ENCODE results near the gene TOP3B. TPM values are rescaled to one million over a fixed set of nuclear protein-coding genes. Genes with fewer than 3 reads are reported as not detected.

The TOP3B gene
- total and polyA plus RNA-seq, 5 experiments from 2014 or later: 9.6 to 70.5 (median 18.3) TPM

DNA sequence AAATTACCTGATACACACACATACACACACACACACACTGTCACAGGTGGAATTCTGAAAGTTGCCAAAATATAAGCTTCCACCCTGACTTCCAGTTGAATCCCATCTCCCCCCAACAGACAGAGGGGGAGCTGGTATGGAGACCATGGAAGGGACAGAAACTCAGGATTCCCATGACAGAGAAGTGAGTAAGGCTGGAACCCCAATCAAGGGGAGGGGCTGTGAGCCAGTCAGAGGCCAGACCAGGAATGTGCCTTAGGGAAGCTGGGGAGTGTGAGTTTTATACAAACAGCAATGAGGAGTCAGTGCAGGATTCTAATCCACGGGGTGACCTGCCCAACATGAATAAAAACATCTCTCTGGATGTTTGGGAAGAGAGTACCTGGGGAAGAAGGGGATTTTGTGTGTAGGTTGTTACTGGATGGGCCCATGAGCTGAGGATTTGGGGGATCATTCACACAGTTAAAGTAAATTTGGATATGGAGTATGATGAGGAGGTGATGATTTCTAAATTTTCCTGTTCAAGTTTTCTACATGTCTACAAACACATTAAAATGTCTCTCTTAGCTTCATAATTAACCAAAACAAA lies 38.7 kb upstream of the TOP3B start:
- Mint-ChIP-seq H3K27me3 (peaks cover 0 to 7% (median 5%) of the 10 kb centered on the region in 5 donors), H3K27ac (peak overlapping the region in 1 of 10 donors; percentile 7), H3K4me3 (no peak overlapping the region), H3K4me1 (peaks cover 0 to 19% (median under 1%) of the 10 kb centered on the region in 4 donors), H3K9me3 (no peaks in the 10 kb centered on the region), H3K36me3 (no peaks in the 10 kb centered on the region)
- POLR2A ChIA-PET: no interaction called here
- DNase-seq (no peak), ATAC-seq (no peak)

DNA sequence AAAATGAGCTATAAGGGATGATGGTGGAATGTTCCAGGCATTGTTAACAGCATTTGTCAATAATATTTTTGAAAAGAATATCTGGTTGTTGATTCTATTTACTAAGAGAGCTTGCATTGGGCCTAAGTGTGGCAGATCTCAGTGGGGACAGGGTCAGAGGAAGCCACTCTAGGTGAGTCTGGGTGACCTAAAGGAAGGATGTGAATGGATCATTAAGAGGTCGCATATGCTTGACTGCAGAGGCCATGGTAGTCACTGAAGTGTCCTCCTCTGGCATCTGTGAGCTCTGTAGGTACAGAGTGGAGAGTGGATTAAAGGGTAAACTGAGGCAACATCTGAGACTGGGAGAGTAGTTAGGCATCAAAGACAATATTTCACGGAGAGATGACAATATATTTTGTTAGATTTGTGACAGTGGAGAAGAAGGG lies 37.9 kb upstream of the TOP3B start:
- Mint-ChIP-seq H3K4me1 (peaks cover 0 to 14% (median under 1%) of the 10 kb centered on the region in 4 donors), H3K27me3 (peaks cover 0 to 7% (median 5%) of the 10 kb centered on the region in 5 donors), H3K9me3 (no peaks in the 10 kb centered on the region), H3K36me3 (no peaks in the 10 kb centered on the region), H3K4me3 (no peak overlapping the region), H3K27ac (no peak overlapping the region)
- ATAC-seq (no peak), DNase-seq (no peak)
- POLR2A ChIA-PET: no interaction called here

DNA sequence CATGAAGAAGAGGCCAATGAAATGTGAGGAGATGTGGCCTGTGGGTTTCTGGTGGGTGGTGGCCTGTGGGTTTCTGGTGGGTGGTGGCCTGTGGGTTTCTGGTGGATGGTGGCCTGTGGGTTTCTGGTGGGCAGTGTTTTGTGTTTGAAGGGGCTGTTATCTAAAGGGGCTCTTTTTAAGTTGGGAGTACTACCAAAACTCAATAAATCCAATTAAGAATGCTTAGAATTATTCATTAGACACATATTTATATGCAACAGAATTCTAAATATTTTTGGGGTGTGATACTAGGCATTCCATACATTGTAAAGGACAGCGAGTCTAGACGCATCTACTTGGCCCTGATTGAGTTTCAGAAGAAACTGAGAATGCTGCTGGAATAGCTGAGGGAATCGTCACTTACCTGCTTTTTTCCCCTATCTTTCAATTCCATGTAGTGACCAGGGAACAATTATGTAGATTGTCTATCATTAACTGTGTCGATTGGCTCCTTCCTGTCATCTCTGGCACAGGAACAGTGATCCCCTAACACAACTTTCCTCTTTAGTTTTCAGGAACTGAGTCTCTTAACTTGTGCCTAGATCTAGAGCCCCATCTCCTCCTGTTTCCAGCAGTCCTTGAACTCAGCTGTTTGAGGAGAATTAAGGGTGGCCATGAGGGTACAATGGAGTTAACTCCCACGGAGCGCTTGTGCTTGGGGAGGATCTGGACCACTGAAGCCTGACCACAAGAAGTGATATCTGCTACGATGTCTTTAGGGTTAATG lies 37.3 kb upstream of the TOP3B start:
- DNase-seq (no peak), ATAC-seq (no peak)
- H3K27me3 Mint-ChIP-seq: peaks cover 0 to 7% (median 5%) of the 10 kb centered on the region in 5 donors
- H3K36me3 Mint-ChIP-seq: no peaks in the 10 kb centered on the region
- no peak overlapping the region for H3K4me3 Mint-ChIP-seq
- POLR2A ChIA-PET: no interaction called here
- H3K9me3 Mint-ChIP-seq: no peaks in the 10 kb centered on the region
- peaks cover 0 to 10% (median under 1%) of the 10 kb centered on the region in 4 donors for H3K4me1 Mint-ChIP-seq
- no peak overlapping the region for H3K27ac Mint-ChIP-seq

DNA sequence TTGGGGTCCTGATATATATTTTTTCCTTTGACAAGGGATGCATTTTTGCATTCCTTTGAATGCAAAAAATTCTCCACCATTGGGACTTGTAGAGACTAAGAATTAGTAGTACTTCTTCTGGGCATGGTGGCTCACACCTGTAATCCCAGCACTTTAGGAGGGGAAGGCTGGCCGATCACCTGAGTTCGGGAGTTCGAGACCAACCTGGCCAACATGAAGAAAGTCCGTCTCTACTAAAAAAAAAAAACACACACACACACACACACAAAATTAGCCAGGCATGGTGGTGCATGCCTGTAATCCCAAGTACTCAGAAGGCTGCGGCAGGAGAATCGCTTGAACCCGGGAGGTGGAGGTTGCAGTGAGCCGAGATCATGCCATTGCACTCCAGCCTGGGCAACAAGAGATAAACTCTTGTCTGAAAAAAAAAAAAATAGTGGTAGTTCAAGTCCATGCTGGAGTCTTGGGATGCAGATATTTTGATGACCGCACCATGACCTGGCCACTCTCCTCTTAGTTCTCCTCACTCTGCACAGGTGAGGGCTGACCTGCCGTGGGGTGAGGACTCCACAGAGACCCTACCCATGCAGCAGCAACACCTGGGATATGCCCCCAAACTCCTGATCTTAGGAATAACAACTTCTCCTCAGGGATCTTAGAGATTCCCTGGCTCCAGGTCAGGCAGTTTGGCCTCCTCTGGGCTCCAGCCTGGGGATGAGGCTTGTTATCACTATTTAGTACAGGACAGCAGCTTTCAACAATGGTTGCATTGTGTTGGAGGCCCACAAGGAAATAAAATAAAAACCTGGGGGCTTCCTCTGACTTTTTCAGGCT lies 36.5 kb upstream of the TOP3B start:
- Mint-ChIP-seq H3K4me3 (no peak overlapping the region), H3K9me3 (no peaks in the 10 kb centered on the region), H3K36me3 (no peaks in the 10 kb centered on the region), H3K27ac (no peak overlapping the region), H3K4me1 (peaks cover 0 to 10% (median under 1%) of the 10 kb centered on the region in 4 donors), H3K27me3 (peaks cover 0 to 7% (median 5%) of the 10 kb centered on the region in 5 donors)
- no peak for DNase-seq
- no peak for ATAC-seq
- POLR2A ChIA-PET: no interaction called here

DNA sequence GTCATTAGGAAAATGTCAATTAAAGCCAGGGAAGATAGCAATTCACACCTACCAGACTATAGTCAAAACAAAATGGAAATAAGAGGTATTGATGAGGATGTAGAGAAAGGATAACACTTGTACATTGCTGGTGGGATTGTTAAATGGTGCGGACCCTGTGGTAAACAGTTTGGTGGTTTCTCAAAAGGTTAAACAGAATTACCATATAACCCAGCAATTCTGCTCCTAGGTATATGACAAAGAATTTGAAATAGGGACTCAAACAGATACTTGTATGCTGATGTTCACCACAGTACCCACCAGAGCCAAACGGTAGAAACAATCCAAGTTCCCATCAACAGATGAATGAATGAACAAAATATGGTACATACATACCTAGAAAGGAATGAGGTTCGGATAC lies 33.0 kb upstream of the TOP3B start:
- Mint-ChIP-seq H3K4me1 (peaks cover 0 to 2% (median under 1%) of the 10 kb centered on the region in 4 donors), H3K27ac (no peak overlapping the region), H3K27me3 (peaks cover 5 to 15% (median 10%) of the 10 kb centered on the region in 5 donors), H3K4me3 (no peak overlapping the region), H3K9me3 (peaks cover 0 to 6% (median 0%) of the 10 kb centered on the region in 9 donors), H3K36me3 (no peaks in the 10 kb centered on the region)
- POLR2A ChIA-PET: no interaction called here
- DNase-seq (no peak), ATAC-seq (no peak)

DNA sequence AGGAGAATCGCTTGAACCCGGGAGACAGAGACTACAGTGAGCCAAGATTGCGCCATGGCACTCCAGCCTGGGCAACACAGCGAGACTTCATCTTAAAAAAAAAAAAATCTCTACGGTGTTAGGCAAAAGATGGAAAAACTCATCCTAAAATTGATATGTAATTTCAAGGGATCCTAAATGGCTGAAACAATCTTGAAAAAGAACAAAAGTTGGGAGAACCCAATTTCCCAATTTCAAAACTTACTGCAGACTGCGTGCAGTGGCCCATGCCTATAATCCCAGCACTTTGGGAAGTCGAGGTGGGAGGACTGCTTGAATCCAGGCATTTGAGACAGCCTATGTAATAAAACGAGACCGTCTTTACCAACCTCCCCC lies 31.7 kb upstream of the TOP3B start:
- H3K36me3 Mint-ChIP-seq: no peaks in the 10 kb centered on the region
- POLR2A ChIA-PET: no interaction called here
- H3K4me1 Mint-ChIP-seq: no peaks in the 10 kb centered on the region
- peaks cover 0 to 6% (median 0%) of the 10 kb centered on the region in 9 donors for H3K9me3 Mint-ChIP-seq
- ATAC-seq (no peak), DNase-seq (no peak)
- peaks cover 15 to 21% (median 20%) of the 10 kb centered on the region in 5 donors for H3K27me3 Mint-ChIP-seq
- H3K4me3 Mint-ChIP-seq: no peak overlapping the region
- H3K27ac Mint-ChIP-seq: no peak overlapping the region

DNA sequence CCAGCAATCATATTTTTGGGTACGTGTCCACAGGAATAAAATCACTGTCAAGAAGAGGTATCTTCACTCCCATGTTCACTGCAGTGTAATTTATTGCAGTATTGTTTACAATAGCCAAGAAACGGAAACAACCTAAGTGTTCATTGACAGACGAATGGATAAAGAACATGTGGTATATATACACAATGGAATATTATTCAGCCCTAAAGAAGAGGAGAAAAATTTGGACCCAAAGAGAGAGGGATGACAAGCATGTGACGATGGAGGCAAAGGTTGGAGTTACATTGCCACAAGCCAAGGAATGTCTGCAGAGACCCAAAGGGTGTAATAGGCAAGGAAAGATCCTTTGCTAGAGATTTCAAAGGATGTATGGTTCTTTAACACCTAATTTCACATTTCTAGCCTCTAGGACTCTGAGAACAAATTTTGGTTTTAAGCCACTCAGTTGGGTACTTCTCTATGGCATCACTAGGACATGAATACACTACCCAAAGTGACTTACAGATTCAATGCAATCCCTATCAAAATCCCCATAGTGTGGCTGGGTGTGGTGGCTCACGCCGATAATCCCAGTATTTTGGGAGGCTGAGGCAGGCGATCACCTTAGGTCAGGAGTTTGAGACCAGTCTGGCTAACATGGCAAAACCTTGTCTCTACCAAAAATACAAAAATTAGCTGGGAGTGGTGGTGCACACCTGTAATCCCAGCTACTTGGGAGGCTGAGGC lies 31.1 kb upstream of the TOP3B start:
- POLR2A ChIA-PET: no interaction called here
- Mint-ChIP-seq H3K4me3 (no peak overlapping the region), H3K27me3 (peaks cover 19 to 26% (median 25%) of the 10 kb centered on the region in 5 donors), H3K9me3 (peaks cover 0 to 6% (median 0%) of the 10 kb centered on the region in 9 donors), H3K4me1 (no peaks in the 10 kb centered on the region), H3K36me3 (no peaks in the 10 kb centered on the region), H3K27ac (no peak overlapping the region)
- ATAC-seq: no peak
- no peak for DNase-seq

DNA sequence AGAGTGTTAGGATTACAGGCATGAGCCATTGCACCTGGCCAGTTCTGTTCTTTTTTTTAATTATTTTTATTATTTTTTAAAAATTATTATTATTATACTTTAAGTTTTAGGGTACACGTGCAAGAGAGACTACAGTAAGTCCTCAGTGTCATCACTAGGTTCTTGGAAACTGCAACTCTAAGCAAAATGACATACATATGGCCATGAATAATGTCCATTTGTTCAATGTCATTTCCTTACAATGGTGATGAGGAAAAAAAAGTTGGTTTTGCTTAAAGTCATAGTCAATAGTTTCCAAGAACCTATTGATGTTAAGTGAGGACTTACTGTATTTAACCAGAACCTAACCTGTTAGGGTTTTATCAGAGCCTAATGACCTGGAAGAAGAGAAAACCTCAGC lies 29.4 kb upstream of the TOP3B start:
- no peaks in the 10 kb centered on the region for H3K4me1 Mint-ChIP-seq
- POLR2A ChIA-PET: no interaction called here
- H3K27ac Mint-ChIP-seq: no peak overlapping the region
- no peaks in the 10 kb centered on the region for H3K36me3 Mint-ChIP-seq
- H3K9me3 Mint-ChIP-seq: peaks cover 0 to 6% (median 0%) of the 10 kb centered on the region in 9 donors
- DNase-seq (no peak), ATAC-seq (no peak)
- H3K27me3 Mint-ChIP-seq: peaks cover 15 to 27% (median 20%) of the 10 kb centered on the region in 5 donors
- H3K4me3 Mint-ChIP-seq: no peak overlapping the region

DNA sequence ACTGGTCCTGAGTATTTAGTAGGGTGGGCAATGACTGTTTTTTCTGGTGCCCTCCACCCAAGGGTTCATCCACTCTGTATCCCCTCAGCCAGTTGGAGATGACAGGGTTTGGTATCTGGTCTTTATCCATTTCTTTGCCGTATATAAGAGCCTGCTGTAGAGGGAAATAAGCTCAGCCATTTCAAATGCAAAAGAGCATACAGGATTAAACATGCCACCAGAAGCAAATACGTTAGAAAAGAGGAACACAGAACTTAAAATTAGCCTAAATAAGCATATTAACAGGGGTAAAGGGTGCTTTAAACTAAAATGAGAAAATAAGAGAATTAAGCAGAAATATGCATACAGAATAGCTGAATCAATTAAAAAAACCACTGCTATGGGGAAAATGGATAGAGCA lies 27.8 kb upstream of the TOP3B start:
- POLR2A ChIA-PET: no interaction called here
- no peaks in the 10 kb centered on the region for H3K36me3 Mint-ChIP-seq

DNA sequence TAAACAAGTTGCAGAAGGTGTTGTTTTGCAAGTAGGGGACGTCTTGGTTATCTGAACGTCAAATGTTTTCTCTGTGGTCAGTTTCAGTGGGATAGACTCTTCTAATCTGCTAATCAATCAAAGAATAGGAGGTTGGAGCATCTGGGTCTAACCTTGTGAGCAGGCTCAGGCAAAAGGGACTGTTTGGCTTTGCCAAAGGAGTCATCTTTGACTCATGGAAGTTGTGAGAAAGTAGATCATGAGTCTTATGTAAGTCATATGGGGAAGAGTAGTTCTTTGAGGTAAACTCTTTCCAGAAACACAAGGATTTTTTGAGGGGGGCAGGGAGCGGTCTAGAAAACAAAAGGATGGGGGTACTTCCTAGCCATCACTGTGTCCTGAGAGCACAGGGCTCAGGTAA lies 27.1 kb upstream of the TOP3B start:
- H3K27ac Mint-ChIP-seq: no peak overlapping the region
- POLR2A ChIA-PET: no interaction called here
- no peaks in the 10 kb centered on the region for H3K36me3 Mint-ChIP-seq
- ATAC-seq (no peak), DNase-seq (no peak)
- no peak overlapping the region for H3K4me3 Mint-ChIP-seq
- peaks cover 0 to 6% (median 0%) of the 10 kb centered on the region in 9 donors for H3K9me3 Mint-ChIP-seq
- peaks cover 15 to 27% (median 20%) of the 10 kb centered on the region in 5 donors for H3K27me3 Mint-ChIP-seq
- no peaks in the 10 kb centered on the region for H3K4me1 Mint-ChIP-seq

More for the DNA sequence above, 27.8 kb upstream of the TOP3B start:
- DNase-seq (no peak), ATAC-seq (no peak)
- no peak overlapping the region for H3K4me3 Mint-ChIP-seq
- H3K9me3 Mint-ChIP-seq: peaks cover 0 to 6% (median 0%) of the 10 kb centered on the region in 9 donors
- peaks cover 15 to 27% (median 20%) of the 10 kb centered on the region in 5 donors for H3K27me3 Mint-ChIP-seq
- no peaks in the 10 kb centered on the region for H3K4me1 Mint-ChIP-seq
- no peak overlapping the region for H3K27ac Mint-ChIP-seq

DNA sequence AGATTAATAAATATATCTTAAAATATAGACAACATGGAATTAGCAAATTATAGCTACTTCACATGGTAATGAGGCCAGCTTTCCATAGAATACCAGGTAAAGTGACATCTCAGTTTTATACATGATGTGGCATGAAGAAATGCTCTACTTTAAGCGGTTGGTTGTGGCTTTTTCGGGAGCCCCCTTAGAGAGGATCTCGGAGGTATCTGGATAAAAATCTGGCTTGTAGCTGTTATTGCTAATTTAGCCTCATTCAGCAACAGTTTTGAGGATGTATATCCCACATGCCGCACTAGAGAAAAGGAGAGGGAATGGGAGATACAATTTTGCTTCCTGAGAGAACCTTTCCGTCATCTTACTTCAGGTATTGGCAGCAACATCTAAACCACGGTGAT lies 24.0 kb upstream of the TOP3B start:
- no peak for DNase-seq
- H3K4me3 Mint-ChIP-seq: no peak overlapping the region
- H3K4me1 Mint-ChIP-seq: no peaks in the 10 kb centered on the region
- H3K9me3 Mint-ChIP-seq: no peaks in the 10 kb centered on the region
- H3K27me3 Mint-ChIP-seq: peaks cover 12 to 27% (median 17%) of the 10 kb centered on the region in 5 donors
- POLR2A ChIA-PET: interaction anchor here (0.8 kb wide), 1 partner anchor 25 kb away, joined by 3 read pairs; no protein-coding TSS in a partner anchor
- no peak for ATAC-seq
- no peak overlapping the region for H3K27ac Mint-ChIP-seq
- no peaks in the 10 kb centered on the region for H3K36me3 Mint-ChIP-seq

DNA sequence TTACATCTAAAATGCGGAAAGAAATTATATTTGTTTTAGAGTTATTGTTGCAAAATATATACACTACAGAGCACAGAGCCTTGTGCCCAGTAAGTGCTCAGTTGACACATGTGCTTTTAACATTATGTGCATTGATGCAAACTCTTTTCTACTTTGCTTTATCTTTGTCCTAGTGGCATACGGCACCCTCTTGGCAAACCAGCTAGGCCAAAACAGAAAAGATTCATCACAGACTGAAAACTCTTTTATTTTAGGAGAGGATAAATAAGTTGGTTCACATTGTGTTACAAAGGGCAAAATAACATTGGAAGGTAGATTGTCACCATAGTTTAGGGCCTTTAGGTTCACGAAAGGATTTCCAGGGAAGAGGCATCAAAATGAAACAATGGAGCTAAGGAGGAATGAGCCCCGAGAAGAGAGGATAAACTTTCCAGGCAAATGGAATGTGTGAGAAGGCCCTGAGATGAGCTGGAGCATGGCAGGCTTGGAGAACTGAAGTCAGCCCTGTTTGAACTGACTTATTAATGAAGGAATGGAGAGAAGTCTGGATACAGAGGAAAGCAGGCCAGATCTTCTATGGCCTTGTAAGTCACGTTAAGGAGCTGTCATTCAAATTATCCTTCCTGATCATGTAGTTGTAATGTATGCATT lies 23.5 kb upstream of the TOP3B start:
- no peaks in the 10 kb centered on the region for H3K4me1 Mint-ChIP-seq
- no peak overlapping the region for H3K4me3 Mint-ChIP-seq
- ATAC-seq (no peak), DNase-seq (no peak)
- POLR2A ChIA-PET: interaction anchor here (0.8 kb wide), 1 partner anchor 24 kb away, joined by 3 read pairs; no protein-coding TSS in a partner anchor
- no peaks in the 10 kb centered on the region for H3K9me3 Mint-ChIP-seq
- H3K27ac Mint-ChIP-seq: no peak overlapping the region
- H3K27me3 Mint-ChIP-seq: peaks cover 13 to 26% (median 17%) of the 10 kb centered on the region in 5 donors
- H3K36me3 Mint-ChIP-seq: no peaks in the 10 kb centered on the region

Data from naive thymus-derived CD8-positive, alpha-beta T cell (primary cell).